ENCODE results near the gene TOP3B.

Gene TOP3B

DNA sequence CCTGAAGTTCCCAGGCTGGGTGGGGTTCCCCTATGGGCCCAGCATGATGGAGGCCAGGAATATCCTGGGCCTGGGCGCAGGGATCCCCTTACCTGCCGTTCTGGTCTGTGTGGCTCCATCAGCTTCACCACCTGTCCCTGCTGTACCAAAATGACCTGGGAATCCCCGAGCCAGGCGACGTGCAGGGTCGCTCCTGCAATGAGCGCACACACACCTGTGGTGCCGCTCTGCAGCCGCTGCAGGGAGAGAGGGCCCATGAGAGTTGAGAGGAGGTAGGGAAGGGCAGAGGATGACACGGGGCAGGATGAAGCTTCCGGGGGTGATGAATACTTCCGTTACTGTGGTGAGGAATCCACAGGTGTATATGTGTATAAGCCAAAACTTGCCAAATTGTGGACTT is 51.5 kb downstream of the TOP3B start:
- peaks cover 47 to 50% of the 10 kb centered on the region in 2 donors for H3K36me3 ChIP-seq (ENCODE audit: control insufficient read depth in 2 of 2, insufficient read depth in 2 of 2, low read length in 2 of 2)
- no peak overlapping the region for H3K9ac ChIP-seq (ENCODE audit: low read length in 2 of 2)

GRCh38 chr22:21929253-21929652 is 53.3 kb downstream of the TOP3B start:
- Histone ChIP-seq H3K36me3 (ENCODE audit: control insufficient read depth in 2 of 2, insufficient read depth in 2 of 2, low read length in 2 of 2) (peaks cover 47 to 52% of the 10 kb centered on the region in 2 donors), H3K27ac (ENCODE audit: low read length) (no peak overlapping the region), H3K27me3 (ENCODE audit: control insufficient read depth in 1 of 2, insufficient read depth in 2 of 2, low read length in 2 of 2) (no peaks in the 10 kb centered on the region), H3K9me3 (ENCODE audit: control insufficient read depth in 2 of 2, low read length in 2 of 2) (no peaks in the 10 kb centered on the region), H3K9ac (ENCODE audit: low read length in 2 of 2) (no peak overlapping the region), H3K4me1 (ENCODE audit: control insufficient read depth, insufficient read depth, low read length) (no peaks in the 10 kb centered on the region), H3K4me3 (ENCODE audit: low read length in 2 of 2) (no peak overlapping the region)

More for the DNA sequence above, 51.5 kb downstream of the TOP3B start:
- Histone ChIP-seq H3K4me1 (ENCODE audit: control insufficient read depth, insufficient read depth, low read length) (no peaks in the 10 kb centered on the region), H3K27me3 (ENCODE audit: control insufficient read depth in 1 of 2, insufficient read depth in 2 of 2, low read length in 2 of 2) (no peaks in the 10 kb centered on the region), H3K4me3 (ENCODE audit: low read length in 2 of 2) (no peak overlapping the region), H3K27ac (ENCODE audit: low read length) (no peak overlapping the region), H3K9me3 (ENCODE audit: control insufficient read depth in 2 of 2, low read length in 2 of 2) (no peaks in the 10 kb centered on the region)

GRCh38 chr22:21928048-21928447 is 54.5 kb downstream of the TOP3B start:
- Histone ChIP-seq H3K4me3 (ENCODE audit: low read length in 2 of 2) (no peak overlapping the region), H3K27ac (ENCODE audit: low read length) (no peak overlapping the region), H3K9ac (ENCODE audit: low read length in 2 of 2) (no peak overlapping the region), H3K27me3 (ENCODE audit: control insufficient read depth in 1 of 2, insufficient read depth in 2 of 2, low read length in 2 of 2) (no peaks in the 10 kb centered on the region), H3K9me3 (ENCODE audit: control insufficient read depth in 2 of 2, low read length in 2 of 2) (no peaks in the 10 kb centered on the region), H3K4me1 (ENCODE audit: control insufficient read depth, insufficient read depth, low read length) (no peaks in the 10 kb centered on the region), H3K36me3 (ENCODE audit: control insufficient read depth in 2 of 2, insufficient read depth in 2 of 2, low read length in 2 of 2) (peaks cover 44 to 47% of the 10 kb centered on the region in 2 donors)

GRCh38 chr22:21927174-21927823 is 55.3 kb downstream of the TOP3B start:
- no peak overlapping the region for H3K9ac ChIP-seq (ENCODE audit: low read length in 2 of 2)
- no peaks in the 10 kb centered on the region for H3K9me3 ChIP-seq (ENCODE audit: control insufficient read depth in 2 of 2, low read length in 2 of 2)
- H3K27me3 ChIP-seq (ENCODE audit: control insufficient read depth in 1 of 2, insufficient read depth in 2 of 2, low read length in 2 of 2), result no peaks in the 10 kb centered on the region
- H3K36me3 ChIP-seq (ENCODE audit: control insufficient read depth in 2 of 2, insufficient read depth in 2 of 2, low read length in 2 of 2), result peaks cover 37 to 40% of the 10 kb centered on the region in 2 donors
- H3K4me3 ChIP-seq (ENCODE audit: low read length in 2 of 2), result no peak overlapping the region
- no peaks in the 10 kb centered on the region for H3K4me1 ChIP-seq (ENCODE audit: control insufficient read depth, insufficient read depth, low read length)
- H3K27ac ChIP-seq (ENCODE audit: low read length), result no peak overlapping the region

DNA sequence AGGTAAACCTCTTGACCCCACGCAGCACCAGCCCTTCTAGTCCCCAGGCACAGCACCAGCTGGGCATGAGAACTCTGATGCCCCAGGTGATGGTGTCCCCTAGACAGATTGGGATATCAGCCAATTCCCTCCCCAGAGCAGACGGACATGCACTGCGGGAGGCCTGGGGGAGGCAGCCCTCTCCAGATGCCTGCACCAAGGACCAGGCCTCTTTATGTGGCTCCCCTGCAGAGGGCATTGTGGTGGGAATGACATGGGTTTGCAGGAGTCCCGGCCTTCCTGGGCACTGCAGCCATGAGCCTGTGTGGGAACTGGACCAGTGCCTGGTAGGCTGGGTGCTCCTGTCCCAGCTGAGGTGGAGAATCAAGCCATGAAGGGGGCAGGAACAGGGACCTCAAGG is 55.9 kb downstream of the TOP3B start:
- H3K27ac ChIP-seq (ENCODE audit: low read length), result no peak overlapping the region
- no peak overlapping the region for H3K9ac ChIP-seq (ENCODE audit: low read length in 2 of 2)

GRCh38 chr22:21923163-21923561 is 59.4 kb downstream of the TOP3B start:
- peaks cover 10 to 20% of the 10 kb centered on the region in 2 donors for H3K36me3 ChIP-seq (ENCODE audit: control insufficient read depth in 2 of 2, insufficient read depth in 2 of 2, low read length in 2 of 2)
- peaks cover 3% of the 10 kb centered on the region for H3K4me1 ChIP-seq (ENCODE audit: control insufficient read depth, insufficient read depth, low read length)
- no peak overlapping the region for H3K27ac ChIP-seq (ENCODE audit: low read length)
- no peaks in the 10 kb centered on the region for H3K9me3 ChIP-seq (ENCODE audit: control insufficient read depth in 2 of 2, low read length in 2 of 2)
- no peaks in the 10 kb centered on the region for H3K27me3 ChIP-seq (ENCODE audit: control insufficient read depth in 1 of 2, insufficient read depth in 2 of 2, low read length in 2 of 2)
- no peak overlapping the region for H3K9ac ChIP-seq (ENCODE audit: low read length in 2 of 2)
- no peak overlapping the region for H3K4me3 ChIP-seq (ENCODE audit: low read length in 2 of 2)

More for the DNA sequence above, 55.9 kb downstream of the TOP3B start:
- peaks cover 36 to 37% of the 10 kb centered on the region in 2 donors for H3K36me3 ChIP-seq (ENCODE audit: control insufficient read depth in 2 of 2, insufficient read depth in 2 of 2, low read length in 2 of 2)
- no peak overlapping the region for H3K4me3 ChIP-seq (ENCODE audit: low read length in 2 of 2)
- no peaks in the 10 kb centered on the region for H3K4me1 ChIP-seq (ENCODE audit: control insufficient read depth, insufficient read depth, low read length)
- no peaks in the 10 kb centered on the region for H3K27me3 ChIP-seq (ENCODE audit: control insufficient read depth in 1 of 2, insufficient read depth in 2 of 2, low read length in 2 of 2)
- no peaks in the 10 kb centered on the region for H3K9me3 ChIP-seq (ENCODE audit: control insufficient read depth in 2 of 2, low read length in 2 of 2)

DNA sequence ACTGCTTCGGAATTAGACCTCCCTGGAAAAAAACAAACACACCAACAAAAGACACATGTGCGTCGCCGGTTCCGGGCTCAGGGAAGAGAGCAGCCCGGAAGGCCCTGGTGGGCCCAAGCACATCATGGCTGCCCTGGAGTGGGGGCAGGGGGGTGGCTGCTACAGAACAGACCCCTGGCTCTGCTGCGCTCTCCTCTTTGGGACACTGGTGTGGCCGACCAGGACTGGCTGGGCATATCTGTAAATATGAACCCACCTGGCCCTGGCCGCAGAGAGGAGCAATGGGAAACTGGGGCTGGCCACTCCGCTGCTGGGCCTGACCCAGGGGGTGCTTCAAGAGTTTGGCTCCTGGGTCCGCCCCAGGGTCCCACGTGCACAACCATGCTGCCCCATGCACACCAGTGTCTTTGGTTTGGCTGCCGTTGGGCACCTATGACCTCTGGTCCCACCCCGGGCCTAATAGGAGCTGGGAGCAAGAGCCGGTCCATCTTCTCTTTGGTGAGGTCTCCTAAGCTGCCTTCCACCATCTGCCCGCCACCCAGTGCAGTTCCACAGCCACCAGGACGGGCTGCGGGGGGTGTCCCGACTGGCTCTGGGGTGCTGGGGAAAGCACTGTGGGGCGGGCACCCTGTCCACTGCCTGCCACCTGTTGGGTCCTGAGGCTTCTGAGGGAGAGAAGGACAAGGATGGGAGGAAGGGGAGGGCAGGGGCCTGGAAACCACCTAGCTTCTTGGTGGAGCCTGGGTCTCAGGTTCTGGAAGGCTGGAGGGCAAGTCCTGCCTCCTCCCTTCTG is 60.0 kb downstream of the TOP3B start:
- Histone ChIP-seq H3K9ac (ENCODE audit: low read length in 2 of 2) (no peak overlapping the region), H3K36me3 (ENCODE audit: control insufficient read depth in 2 of 2, insufficient read depth in 2 of 2, low read length in 2 of 2) (peaks cover 8 to 20% of the 10 kb centered on the region in 2 donors), H3K27ac (ENCODE audit: low read length) (no peak overlapping the region), H3K4me3 (ENCODE audit: low read length in 2 of 2) (no peak overlapping the region), H3K9me3 (ENCODE audit: control insufficient read depth in 2 of 2, low read length in 2 of 2) (no peaks in the 10 kb centered on the region), H3K27me3 (ENCODE audit: control insufficient read depth in 1 of 2, insufficient read depth in 2 of 2, low read length in 2 of 2) (no peaks in the 10 kb centered on the region), H3K4me1 (ENCODE audit: control insufficient read depth, insufficient read depth, low read length) (peaks cover 5% of the 10 kb centered on the region)

DNA sequence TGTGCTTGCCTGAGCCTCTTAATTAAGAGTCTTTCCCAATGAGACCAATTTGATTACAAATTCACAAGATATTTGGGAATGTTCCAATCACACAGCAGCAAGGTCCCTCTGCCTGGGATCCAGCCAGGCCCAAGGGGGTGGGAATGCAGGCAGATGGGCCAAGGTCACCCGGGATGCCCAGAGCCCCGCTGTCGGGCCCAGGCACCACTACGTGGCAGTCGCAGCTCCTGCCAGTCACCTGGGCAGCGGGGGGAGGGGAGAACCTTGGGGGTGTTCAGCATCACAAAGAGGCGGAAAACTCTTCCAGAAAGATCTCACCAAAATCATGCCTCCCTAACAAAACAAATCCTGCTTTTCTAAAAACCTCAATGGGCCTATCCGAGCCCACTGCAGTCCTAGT is 60.9 kb downstream of the TOP3B start:
- peaks cover 8 to 16% of the 10 kb centered on the region in 2 donors for H3K36me3 ChIP-seq (ENCODE audit: control insufficient read depth in 2 of 2, insufficient read depth in 2 of 2, low read length in 2 of 2)
- H3K4me3 ChIP-seq (ENCODE audit: low read length in 2 of 2), result no peak overlapping the region
- H3K9me3 ChIP-seq (ENCODE audit: control insufficient read depth in 2 of 2, low read length in 2 of 2), result no peaks in the 10 kb centered on the region
- H3K9ac ChIP-seq (ENCODE audit: low read length in 2 of 2), result no peak overlapping the region
- H3K27ac ChIP-seq (ENCODE audit: low read length), result no peak overlapping the region
- no peaks in the 10 kb centered on the region for H3K27me3 ChIP-seq (ENCODE audit: control insufficient read depth in 1 of 2, insufficient read depth in 2 of 2, low read length in 2 of 2)
- H3K4me1 ChIP-seq (ENCODE audit: control insufficient read depth, insufficient read depth, low read length), result peaks cover 12% of the 10 kb centered on the region

GRCh38 chr22:21921184-21921721 is 61.3 kb downstream of the TOP3B start:
- H3K4me3 ChIP-seq (ENCODE audit: low read length in 2 of 2), result no peak overlapping the region
- peaks cover 4 to 14% of the 10 kb centered on the region in 2 donors for H3K36me3 ChIP-seq (ENCODE audit: control insufficient read depth in 2 of 2, insufficient read depth in 2 of 2, low read length in 2 of 2)
- H3K9me3 ChIP-seq (ENCODE audit: control insufficient read depth in 2 of 2, low read length in 2 of 2), result no peaks in the 10 kb centered on the region
- H3K27ac ChIP-seq (ENCODE audit: low read length), result no peak overlapping the region
- H3K4me1 ChIP-seq (ENCODE audit: control insufficient read depth, insufficient read depth, low read length), result peaks cover 12% of the 10 kb centered on the region
- no peak overlapping the region for H3K9ac ChIP-seq (ENCODE audit: low read length in 2 of 2)
- no peaks in the 10 kb centered on the region for H3K27me3 ChIP-seq (ENCODE audit: control insufficient read depth in 1 of 2, insufficient read depth in 2 of 2, low read length in 2 of 2)

DNA sequence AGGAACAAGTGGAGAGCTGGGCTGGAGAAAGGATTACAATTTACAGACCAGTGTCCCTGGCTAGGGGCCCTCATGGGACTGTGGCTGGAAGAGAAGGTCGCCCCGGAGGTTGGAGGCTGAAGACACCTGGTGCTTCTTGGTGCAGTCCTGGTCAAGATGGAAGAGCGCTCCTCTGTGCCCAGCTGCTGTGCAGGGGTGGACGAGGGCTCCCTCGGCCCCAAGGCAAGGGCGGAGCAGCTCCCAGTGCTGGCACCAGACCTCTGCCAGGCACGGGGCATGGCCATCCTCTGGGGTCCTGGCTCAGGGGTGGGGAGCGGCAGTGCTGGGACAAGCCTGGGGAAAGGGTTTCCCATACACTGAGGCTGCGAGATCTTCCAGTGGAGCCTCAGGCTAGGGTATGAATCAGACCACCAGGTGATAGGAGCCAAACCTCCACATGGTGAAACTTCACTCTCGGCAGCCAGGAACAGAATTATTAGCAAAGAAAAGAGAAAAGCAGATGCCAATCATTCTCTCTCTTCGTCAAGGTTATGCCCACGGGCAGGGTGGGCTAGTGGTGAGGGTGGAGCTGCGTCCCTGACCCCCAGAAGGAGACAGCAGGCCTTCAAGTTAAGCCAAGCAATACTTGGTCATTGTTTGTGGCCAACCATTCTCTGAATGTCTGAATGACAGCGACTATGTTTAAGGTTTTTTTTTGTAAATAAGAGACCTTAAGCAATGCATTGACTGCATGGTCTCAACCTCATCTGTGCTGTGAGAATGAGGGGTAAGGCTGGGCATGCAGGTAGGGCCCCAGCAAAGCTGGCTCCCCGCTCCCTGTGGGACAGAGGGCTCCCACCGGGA is 62.0 kb downstream of the TOP3B start:
- no peak overlapping the region for H3K9ac ChIP-seq (ENCODE audit: low read length in 2 of 2)
- H3K36me3 ChIP-seq (ENCODE audit: control insufficient read depth in 2 of 2, insufficient read depth in 2 of 2, low read length in 2 of 2), result peaks cover 4 to 12% of the 10 kb centered on the region in 2 donors
- no peaks in the 10 kb centered on the region for H3K9me3 ChIP-seq (ENCODE audit: control insufficient read depth in 2 of 2, low read length in 2 of 2)
- no peaks in the 10 kb centered on the region for H3K27me3 ChIP-seq (ENCODE audit: control insufficient read depth in 1 of 2, insufficient read depth in 2 of 2, low read length in 2 of 2)
- peaks cover 12% of the 10 kb centered on the region for H3K4me1 ChIP-seq (ENCODE audit: control insufficient read depth, insufficient read depth, low read length)
- H3K27ac ChIP-seq (ENCODE audit: low read length), result no peak overlapping the region
- H3K4me3 ChIP-seq (ENCODE audit: low read length in 2 of 2), result no peak overlapping the region

All from stomach smooth muscle (tissue), 2 donors.